Astrocyte (in vitro differentiated cells and primary cell): Measurements from ENCODE around the gene SCNN1B. TPM values are rescaled to one million over a fixed set of nuclear protein-coding genes. Genes with fewer than 3 reads are reported as not detected.
A peak's percentile ranks its signal among the peaks of the same experiment; 100 is the strongest.

Experiments used
- DNase-seq: peaks from one replicate; pipeline ENCODE4 v3.0.0-alpha.2; 2010; ENCODE audit warnings: low read depth
- FAIRE-seq: peaks from 2 replicates; lab custom pipeline; 2011; peaks lifted over from hg19 to GRCh38; lab: Jason Lieb, UNC
- H2AFZ ChIP-seq: 2 replicates; pipeline ENCODE4 v1.6.0; 2012; ENCODE audit warnings: low read depth, low read length, inconsistent platforms
- H3K27ac ChIP-seq: 2 replicates; pipeline ENCODE4 v1.5.1; 2011; ENCODE audit warnings: low read depth, low read length, inconsistent platforms
- H3K27me3 ChIP-seq: 2 replicates; pipeline ENCODE4 v1.6.0; 2011; ENCODE audit warnings: low read length, inconsistent platforms; ENCODE audit not compliant: insufficient read depth
- H3K36me3 ChIP-seq: 2 replicates; pipeline ENCODE4 v1.5.1; 2011; ENCODE audit warnings: low read length, inconsistent platforms; ENCODE audit not compliant: insufficient read depth
- H3K4me1 ChIP-seq: 2 replicates; pipeline ENCODE4 v1.5.1; 2011; ENCODE audit warnings: low read length, inconsistent platforms; ENCODE audit not compliant: insufficient read depth
- H3K4me2 ChIP-seq: 2 replicates; pipeline ENCODE4 v1.6.0; 2012; ENCODE audit warnings: low read length, inconsistent platforms
- H3K4me3 ChIP-seq: 2 replicates; pipeline ENCODE4 v1.5.1; 2011; ENCODE audit warnings: low read depth, mild to moderate bottlenecking, low read length, inconsistent platforms; ENCODE audit not compliant: insufficient read depth
- H3K79me2 ChIP-seq: 2 replicates; pipeline ENCODE4 v1.6.0; 2012; ENCODE audit warnings: mild to moderate bottlenecking, low read length, inconsistent platforms; ENCODE audit not compliant: insufficient read depth
- H3K9ac ChIP-seq: 2 replicates; pipeline ENCODE4 v1.6.0; 2012; ENCODE audit warnings: mild to moderate bottlenecking, low read length, inconsistent platforms
- H3K9me3 ChIP-seq: 2 replicates; pipeline ENCODE4 v1.5.1; 2012; ENCODE audit warnings: low read depth, mild to moderate bottlenecking, low read length, inconsistent platforms; ENCODE audit not compliant: insufficient read depth
- H4K20me1 ChIP-seq: 2 replicates; pipeline ENCODE4 v1.6.0; 2012; ENCODE audit warnings: low read length, inconsistent platforms; ENCODE audit not compliant: insufficient read depth
- H3K27ac Mint-ChIP-seq: one replicate; pipeline ENCODE4 v1.8.0; 2021; ENCODE audit warnings: mild to moderate bottlenecking, mixed read lengths; ENCODE audit not compliant: unreplicated experiment
- H3K27me3 Mint-ChIP-seq: one replicate; pipeline ENCODE4 v1.8.0; 2021; ENCODE audit warnings: low read depth, mixed read lengths; ENCODE audit not compliant: unreplicated experiment
- H3K36me3 Mint-ChIP-seq: one replicate; pipeline ENCODE4 v1.8.0; 2021; ENCODE audit warnings: low read depth, mixed read lengths; ENCODE audit not compliant: unreplicated experiment
- H3K4me1 Mint-ChIP-seq: one replicate; pipeline ENCODE4 v1.8.0; 2021; ENCODE audit warnings: low read depth, mixed read lengths; ENCODE audit not compliant: unreplicated experiment
- H3K4me3 Mint-ChIP-seq: one replicate; pipeline ENCODE4 v1.8.0; 2021; ENCODE audit warnings: mild to moderate bottlenecking, moderate library complexity, mixed read lengths; ENCODE audit not compliant: unreplicated experiment
- H3K9me3 Mint-ChIP-seq: one replicate; pipeline ENCODE4 v1.8.0; 2021; ENCODE audit warnings: mild to moderate bottlenecking, mixed read lengths; ENCODE audit not compliant: unreplicated experiment
- EZH2 ChIP-seq: IDR thresholded peaks from 2 replicates; pipeline ENCODE4 v1.6.1; 2012; ENCODE audit warnings: mild to moderate bottlenecking, low read length, inconsistent platforms; ENCODE audit not compliant: insufficient read depth
- total RNA-seq: library from RNA; stranded (reverse); gene quantifications from 2 replicates; pipeline ENCODE4 v1.2.1, GENCODE V29; 2021
- TF ChIP-seq, protein P1 (sequence below): IDR thresholded peaks from 2 replicates; pipeline ENCODE4 v1.5.1; 2011; ENCODE audit warnings: low read depth, mild to moderate bottlenecking, inconsistent platforms, low read length, moderate library complexity; ENCODE audit not compliant: insufficient read depth

SCNN1B gene
- total RNA-seq, 1 donor from 2014 or later = not detected

DNA sequence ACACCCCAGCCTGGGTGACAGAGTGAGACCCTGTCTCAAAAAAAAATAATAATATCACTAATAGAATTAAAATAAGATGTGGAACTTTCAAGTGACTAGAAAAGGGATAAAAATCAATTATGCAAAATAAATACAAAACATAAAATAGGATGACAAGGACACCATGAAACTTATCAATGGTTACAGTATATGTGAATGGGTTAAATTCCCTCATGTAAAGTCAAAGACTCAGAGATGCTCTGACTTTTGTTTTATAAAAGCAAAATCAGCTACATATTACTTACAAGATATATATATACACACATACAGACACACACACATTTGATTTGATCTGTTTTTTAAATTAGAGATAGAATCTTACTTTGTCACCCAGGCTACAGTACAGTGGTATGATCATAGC lies 33.5 kb upstream of the SCNN1B start:
- no peak overlapping the region for H3K4me2 ChIP-seq
- no peak overlapping the region for H3K4me3 ChIP-seq
- no peak for TF ChIP-seq EZH2
- FAIRE-seq = no peak
- no peaks in the 10 kb centered on the region for H3K79me2 ChIP-seq
- DNase-seq = no peak
- H4K20me1 ChIP-seq = no peaks in the 10 kb centered on the region
- Mint-ChIP-seq H3K4me3 (no peak overlapping the region), H3K4me1 (no peaks in the 10 kb centered on the region), H3K27me3 (peaks cover 18% of the 10 kb centered on the region), H3K36me3 (no peaks in the 10 kb centered on the region), H3K27ac (no peak overlapping the region), H3K9me3 (peaks cover 4% of the 10 kb centered on the region)
- no peak overlapping the region for H3K27ac ChIP-seq
- H3K9ac ChIP-seq = no peak overlapping the region
- no peaks in the 10 kb centered on the region for H3K9me3 ChIP-seq
- no peaks in the 10 kb centered on the region for H3K36me3 ChIP-seq
- H2AFZ ChIP-seq = no peak overlapping the region
- peaks cover 3% of the 10 kb centered on the region for H3K27me3 ChIP-seq
- no peaks in the 10 kb centered on the region for H3K4me1 ChIP-seq

DNA sequence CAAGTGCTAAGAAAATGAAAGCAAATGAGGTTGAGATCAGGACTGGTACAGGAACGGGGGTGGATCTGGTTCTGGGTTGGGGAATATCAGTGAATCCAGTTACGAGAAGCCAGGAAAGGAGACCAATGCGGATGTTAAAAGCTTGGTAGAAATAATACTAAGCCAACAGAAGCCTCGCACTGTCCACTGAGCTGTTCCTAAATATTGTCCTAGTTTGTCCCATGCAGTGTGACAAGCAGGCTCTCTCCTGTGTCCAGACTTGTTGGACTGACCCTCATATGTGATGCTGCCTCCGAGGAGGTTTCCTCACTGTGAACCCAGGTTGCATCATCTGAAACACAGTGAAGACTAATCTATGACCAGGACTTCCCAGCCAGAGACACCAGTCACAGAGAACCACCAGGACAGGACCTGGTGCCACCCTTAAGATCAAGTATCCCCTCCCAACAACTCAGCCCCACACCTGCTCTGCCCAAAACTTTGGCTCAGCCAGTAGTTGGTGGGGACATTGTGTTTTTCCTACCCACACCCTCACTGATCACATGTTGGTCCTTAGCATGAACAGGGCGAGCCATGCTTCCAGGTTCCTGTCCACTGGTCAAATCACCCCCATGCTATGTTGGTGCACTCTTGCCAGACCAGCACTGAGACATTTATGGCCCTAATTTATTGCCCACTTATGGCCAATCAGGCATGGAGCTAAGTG lies 32.7 kb upstream of the SCNN1B start:
- FAIRE-seq = no peak
- Histone ChIP-seq H3K79me2 (no peaks in the 10 kb centered on the region), H3K4me2 (no peak overlapping the region), H3K27me3 (peaks cover 3% of the 10 kb centered on the region), H3K9ac (no peak overlapping the region), H3K4me1 (no peaks in the 10 kb centered on the region), H3K4me3 (no peak overlapping the region), H3K9me3 (no peaks in the 10 kb centered on the region), H2AFZ (no peak overlapping the region), H4K20me1 (no peaks in the 10 kb centered on the region), H3K36me3 (no peaks in the 10 kb centered on the region), H3K27ac (no peak overlapping the region)
- Mint-ChIP-seq H3K27ac (peak overlapping the region; percentile 59), H3K9me3 (peaks cover 4% of the 10 kb centered on the region), H3K4me1 (no peaks in the 10 kb centered on the region), H3K36me3 (no peaks in the 10 kb centered on the region), H3K27me3 (peaks cover 18% of the 10 kb centered on the region), H3K4me3 (no peak overlapping the region)
- TF ChIP-seq EZH2 = no peak
- TF ChIP-seq, protein P1, sequence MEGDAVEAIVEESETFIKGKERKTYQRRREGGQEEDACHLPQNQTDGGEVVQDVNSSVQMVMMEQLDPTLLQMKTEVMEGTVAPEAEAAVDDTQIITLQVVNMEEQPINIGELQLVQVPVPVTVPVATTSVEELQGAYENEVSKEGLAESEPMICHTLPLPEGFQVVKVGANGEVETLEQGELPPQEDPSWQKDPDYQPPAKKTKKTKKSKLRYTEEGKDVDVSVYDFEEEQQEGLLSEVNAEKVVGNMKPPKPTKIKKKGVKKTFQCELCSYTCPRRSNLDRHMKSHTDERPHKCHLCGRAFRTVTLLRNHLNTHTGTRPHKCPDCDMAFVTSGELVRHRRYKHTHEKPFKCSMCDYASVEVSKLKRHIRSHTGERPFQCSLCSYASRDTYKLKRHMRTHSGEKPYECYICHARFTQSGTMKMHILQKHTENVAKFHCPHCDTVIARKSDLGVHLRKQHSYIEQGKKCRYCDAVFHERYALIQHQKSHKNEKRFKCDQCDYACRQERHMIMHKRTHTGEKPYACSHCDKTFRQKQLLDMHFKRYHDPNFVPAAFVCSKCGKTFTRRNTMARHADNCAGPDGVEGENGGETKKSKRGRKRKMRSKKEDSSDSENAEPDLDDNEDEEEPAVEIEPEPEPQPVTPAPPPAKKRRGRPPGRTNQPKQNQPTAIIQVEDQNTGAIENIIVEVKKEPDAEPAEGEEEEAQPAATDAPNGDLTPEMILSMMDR = no peak
- no peak for DNase-seq

DNA sequence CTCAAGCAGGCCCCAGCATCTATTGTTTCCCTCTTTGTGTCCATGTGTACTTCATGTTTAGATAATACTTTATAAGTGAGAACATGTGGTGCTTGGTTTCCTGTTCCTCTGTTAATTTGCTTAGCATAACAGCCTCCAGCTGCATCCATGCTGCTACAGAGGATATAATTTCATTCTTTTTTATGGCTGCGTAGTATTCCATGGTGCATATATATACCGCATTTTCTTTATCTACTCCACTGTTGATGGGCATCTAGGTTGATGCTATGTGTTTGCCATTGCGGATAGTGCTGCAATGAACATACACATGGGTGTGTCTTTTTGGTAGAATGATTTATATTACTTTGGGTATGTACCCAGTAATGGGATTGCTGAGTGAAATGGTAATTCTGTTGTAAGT lies 31.4 kb upstream of the SCNN1B start:
- FAIRE-seq = no peak
- no peaks in the 10 kb centered on the region for H4K20me1 ChIP-seq
- H3K79me2 ChIP-seq = no peaks in the 10 kb centered on the region
- H3K4me1 Mint-ChIP-seq = no peaks in the 10 kb centered on the region
- TF ChIP-seq, protein P1 = no peak
- no peak for TF ChIP-seq EZH2
- no peak overlapping the region for H3K27ac ChIP-seq
- H3K9ac ChIP-seq = no peak overlapping the region
- H3K9me3 Mint-ChIP-seq = peaks cover 6% of the 10 kb centered on the region
- no peaks in the 10 kb centered on the region for H3K36me3 ChIP-seq
- H3K4me1 ChIP-seq = no peaks in the 10 kb centered on the region
- H3K9me3 ChIP-seq = no peaks in the 10 kb centered on the region
- no peaks in the 10 kb centered on the region for H3K36me3 Mint-ChIP-seq
- H3K27me3 Mint-ChIP-seq = peaks cover 12% of the 10 kb centered on the region
- H3K27ac Mint-ChIP-seq = no peak overlapping the region
- H3K4me3 Mint-ChIP-seq = no peak overlapping the region
- no peak overlapping the region for H2AFZ ChIP-seq
- no peak overlapping the region for H3K4me2 ChIP-seq
- H3K27me3 ChIP-seq = peaks cover 3% of the 10 kb centered on the region
- no peak overlapping the region for H3K4me3 ChIP-seq
- DNase-seq = no peak
